ENCODE results near the gene DNM3. TPM values are rescaled to one million over a fixed set of nuclear protein-coding genes. Genes with fewer than 3 reads are reported as not detected.

The DNM3 gene
- polyA plus RNA-seq, 3 donors = 0.15 TPM; not detected in 2

GRCh38 chr1:172376431-172376830 lies 535.1 kb downstream of the DNM3 start:
- Mint-ChIP-seq H3K27ac (no peak overlapping the region), H3K4me3 (peak overlapping the region in 1 of 2 donors; percentile 21), H3K27me3 (ENCODE audit: low read depth in 3 of 3) (no peaks in the 10 kb centered on the region), H3K4me1 (peaks cover 12% of the 10 kb centered on the region), H3K9me3 (peaks cover 0 to 3% (median 0%) of the 10 kb centered on the region in 7 donors), H3K36me3 (no peaks in the 10 kb centered on the region)
- DNase-seq = peak in 1 of 3 donors; percentile 2
- Histone ChIP-seq H3K27me3 (ENCODE audit: control insufficient read depth in 2 of 2, insufficient read depth in 2 of 2, low read length in 2 of 2) (no peaks in the 10 kb centered on the region), H3K9me3 (replicated peaks in 1 of 2; ENCODE audit: control insufficient read depth in 1 of 2, insufficient read depth in 1 of 2, low read length in 2 of 2) (no peaks in the 10 kb centered on the region), H3K4me3 (replicated peaks in 1 of 3; ENCODE audit: low read depth in 2 of 3, low read length in 3 of 3) (no peak overlapping the region), H3K4me1 (ENCODE audit: control insufficient read depth in 1 of 2, insufficient read depth in 2 of 2, low read length in 2 of 2) (no peaks in the 10 kb centered on the region), H3K36me3 (replicated peaks in 1 of 2; ENCODE audit: control insufficient read depth in 1 of 2, insufficient read depth in 2 of 2, low read length in 2 of 2) (no peaks in the 10 kb centered on the region), H4K20me1 (ENCODE audit: insufficient read depth, low read length) (no peaks in the 10 kb centered on the region), H3K4me2 (replicated peaks; ENCODE audit: extremely low read depth, low read length, poor library complexity, severe bottlenecking) (peak overlapping the region; percentile 20), H3K79me2 (ENCODE audit: insufficient read depth, low read length) (no peaks in the 10 kb centered on the region), H3K27ac (ENCODE audit: low read depth in 1 of 2, low read length in 2 of 2) (no peak overlapping the region), H3K9ac (ENCODE audit: insufficient read depth, low read length, poor library complexity, severe bottlenecking) (no peak overlapping the region), H2AFZ (ENCODE audit: insufficient read depth, low read depth, low read length, poor library complexity, severe bottlenecking) (no peak overlapping the region)
- no peak for TF ChIP-seq CTCF (IDR thresholded peaks at IDR 0.05)
- intact Hi-C loops (cut with micrococcal nuclease) = no loop called here
- no CpG with 5 or more reads among the region's 2 CpGs for WGBS (ENCODE audit: insufficient coverage)

- Mint-ChIP-seq H3K27me3 (ENCODE audit: low read depth in 3 of 3) (no peaks in the 10 kb centered on the region), H3K27ac (no peak overlapping the region)
Observed at GRCh38 chr1:172377565-172377964, 536.3 kb downstream of the DNM3 start.

More at GRCh38 chr1:172377565-172377964, 536.3 kb downstream of the DNM3 start:
- H3K27me3 ChIP-seq (ENCODE audit: control insufficient read depth in 2 of 2, insufficient read depth in 2 of 2, low read length in 2 of 2) = no peaks in the 10 kb centered on the region
- H3K79me2 ChIP-seq (ENCODE audit: insufficient read depth, low read length) = no peaks in the 10 kb centered on the region
- no peaks in the 10 kb centered on the region for H3K9me3 ChIP-seq (replicated peaks in 1 of 2; ENCODE audit: control insufficient read depth in 1 of 2, insufficient read depth in 1 of 2, low read length in 2 of 2)
- no peak overlapping the region for H3K27ac ChIP-seq (ENCODE audit: low read depth in 1 of 2, low read length in 2 of 2)
- no peak overlapping the region for H3K4me3 Mint-ChIP-seq
- H3K36me3 ChIP-seq (replicated peaks in 1 of 2; ENCODE audit: control insufficient read depth in 1 of 2, insufficient read depth in 2 of 2, low read length in 2 of 2) = no peaks in the 10 kb centered on the region
- no peak overlapping the region for H3K4me3 ChIP-seq (replicated peaks in 1 of 3; ENCODE audit: low read depth in 2 of 3, low read length in 3 of 3)
- no peak for DNase-seq
- no peak overlapping the region for H2AFZ ChIP-seq (ENCODE audit: insufficient read depth, low read depth, low read length, poor library complexity, severe bottlenecking)
- intact Hi-C loops (cut with micrococcal nuclease) = no loop called here
- H3K36me3 Mint-ChIP-seq = no peaks in the 10 kb centered on the region
- no peak overlapping the region for H3K4me2 ChIP-seq (replicated peaks; ENCODE audit: extremely low read depth, low read length, poor library complexity, severe bottlenecking)
- H4K20me1 ChIP-seq (ENCODE audit: insufficient read depth, low read length) = no peaks in the 10 kb centered on the region
- no peak overlapping the region for H3K9ac ChIP-seq (ENCODE audit: insufficient read depth, low read length, poor library complexity, severe bottlenecking)
- TF ChIP-seq CTCF (IDR thresholded peaks at IDR 0.05) = no peak
- H3K4me1 ChIP-seq (ENCODE audit: control insufficient read depth in 1 of 2, insufficient read depth in 2 of 2, low read length in 2 of 2) = no peaks in the 10 kb centered on the region
- peaks cover 12% of the 10 kb centered on the region for H3K4me1 Mint-ChIP-seq
- H3K9me3 Mint-ChIP-seq = peaks cover 0 to 3% (median 0%) of the 10 kb centered on the region in 7 donors
